ENCODE data around the gene SH3D19. TPM values are rescaled to one million over a fixed set of nuclear protein-coding genes. Genes with fewer than 3 reads are reported as not detected.

Gene SH3D19
- total RNA-seq, 3 donors from 2014 or later: 97.5 to 140 (median 102) TPM

DNA sequence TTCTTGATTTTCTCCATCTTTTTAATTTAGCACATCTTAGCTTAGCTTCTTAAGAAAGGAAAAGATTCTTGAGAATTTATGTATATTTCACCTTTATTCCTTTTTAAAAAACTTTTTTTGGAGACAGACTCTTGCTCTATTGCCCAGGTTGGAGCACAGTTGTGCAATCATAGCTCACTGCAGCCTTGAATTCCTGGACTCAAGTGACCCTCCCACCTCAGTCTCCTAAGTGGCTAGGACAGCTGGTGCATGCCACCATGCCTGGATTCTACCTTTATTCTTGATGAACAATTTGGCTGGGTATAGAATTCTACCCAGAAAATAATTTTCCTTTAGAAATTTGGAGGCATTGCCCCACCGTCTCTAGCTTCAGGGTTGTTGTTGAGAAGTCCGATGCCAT lies 19.5 kb upstream of the SH3D19 start:
- DNase-seq (no peak), ATAC-seq (no peak)
- H3K9me3 ChIP-seq: no peaks in the 10 kb centered on the region
- H3K36me3 ChIP-seq (ENCODE audit: low read depth): no peaks in the 10 kb centered on the region
- intact Hi-C loops (cut with DNase I, micrococcal nuclease): no loop called here
- peaks cover 22% of the 10 kb centered on the region for H3K4me1 ChIP-seq (ENCODE audit: low read depth)
- H3K4me3 ChIP-seq: no peak overlapping the region
- no peak for TF ChIP-seq CTCF (IDR thresholded peaks at IDR 0.05)

GRCh38 chr4:151340751-151341385 lies 15.5 kb upstream of the SH3D19 start:
- peaks cover 9% of the 10 kb centered on the region for H3K4me1 ChIP-seq (ENCODE audit: low read depth)
- ATAC-seq (peak; percentile 94), DNase-seq (peak in 2 of 3 donors; percentile 54 to 63)
- TF ChIP-seq CTCF (IDR thresholded peaks at IDR 0.05): no peak
- no peak overlapping the region for H3K4me3 ChIP-seq
- intact Hi-C loops (cut with DNase I, micrococcal nuclease): no loop called here
- no peaks in the 10 kb centered on the region for H3K36me3 ChIP-seq (ENCODE audit: low read depth)
- H3K9me3 ChIP-seq: no peaks in the 10 kb centered on the region

GRCh38 chr4:151339467-151339866 lies 14.1 kb upstream of the SH3D19 start:
- Histone ChIP-seq H3K36me3 (ENCODE audit: low read depth) (no peaks in the 10 kb centered on the region), H3K4me1 (ENCODE audit: low read depth) (peaks cover 9% of the 10 kb centered on the region), H3K4me3 (no peak overlapping the region), H3K9me3 (no peaks in the 10 kb centered on the region)
- ATAC-seq (peak; percentile 70), DNase-seq (no peak)
- intact Hi-C loops (cut with DNase I, micrococcal nuclease): no loop called here
- no peak for TF ChIP-seq CTCF (IDR thresholded peaks at IDR 0.05)

- no peak for TF ChIP-seq CTCF (IDR thresholded peaks at IDR 0.05)
- Histone ChIP-seq H3K9me3 (no peaks in the 10 kb centered on the region), H3K4me3 (no peak overlapping the region), H3K36me3 (ENCODE audit: low read depth) (no peaks in the 10 kb centered on the region), H3K4me1 (ENCODE audit: low read depth) (peaks cover 32% of the 10 kb centered on the region)
- ATAC-seq (peak; percentile 61), DNase-seq (no peak)
- intact Hi-C loops (cut with DNase I, micrococcal nuclease): no loop called here
Measured at GRCh38 chr4:151331276-151332042, 6.1 kb upstream of the SH3D19 start.

GRCh38 chr4:151329217-151330007 lies 4.0 kb upstream of the SH3D19 start:
- TF ChIP-seq CTCF (IDR thresholded peaks at IDR 0.05): no peak
- Histone ChIP-seq H3K36me3 (ENCODE audit: low read depth) (no peaks in the 10 kb centered on the region), H3K4me3 (no peak overlapping the region), H3K9me3 (no peaks in the 10 kb centered on the region), H3K4me1 (ENCODE audit: low read depth) (peaks cover 42% of the 10 kb centered on the region)
- intact Hi-C loops (cut with DNase I, micrococcal nuclease): no loop called here
- peak; percentile 47 for ATAC-seq
- DNase-seq: no peak
